ENCODE data around the gene FOXR1.
A peak's percentile ranks its signal among the peaks of the same experiment; 100 is the strongest.

The FOXR1 gene

DNA sequence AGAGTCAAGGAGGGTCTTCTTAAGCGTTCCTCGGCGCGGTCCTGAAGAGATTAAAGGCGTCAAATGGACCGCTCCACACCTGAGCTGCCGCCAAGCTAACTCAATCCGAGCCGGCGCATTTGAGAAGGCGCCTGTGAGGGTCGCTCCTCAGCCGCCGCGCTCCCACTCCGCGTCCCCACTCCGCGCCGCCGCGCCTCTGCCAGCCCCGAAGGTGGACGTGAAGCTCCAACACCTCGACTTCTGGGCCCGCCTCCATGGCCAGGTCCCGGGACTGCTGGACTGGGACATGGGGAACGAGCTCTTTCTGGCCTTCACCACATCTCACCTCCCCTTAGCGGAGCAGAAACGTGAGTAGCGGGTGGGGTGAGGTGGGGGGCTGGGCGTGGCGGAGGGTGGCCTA is at the start of gene FOXR1:
Gene FOXR1, plus strand, starts transcription at position 116 of the 400 bp plus-strand sequence. Its CDS starts 171 bp downstream, at position 287.
- DNase-seq (ENCODE audit: low read depth in 2 of 2), result no peak

DNA sequence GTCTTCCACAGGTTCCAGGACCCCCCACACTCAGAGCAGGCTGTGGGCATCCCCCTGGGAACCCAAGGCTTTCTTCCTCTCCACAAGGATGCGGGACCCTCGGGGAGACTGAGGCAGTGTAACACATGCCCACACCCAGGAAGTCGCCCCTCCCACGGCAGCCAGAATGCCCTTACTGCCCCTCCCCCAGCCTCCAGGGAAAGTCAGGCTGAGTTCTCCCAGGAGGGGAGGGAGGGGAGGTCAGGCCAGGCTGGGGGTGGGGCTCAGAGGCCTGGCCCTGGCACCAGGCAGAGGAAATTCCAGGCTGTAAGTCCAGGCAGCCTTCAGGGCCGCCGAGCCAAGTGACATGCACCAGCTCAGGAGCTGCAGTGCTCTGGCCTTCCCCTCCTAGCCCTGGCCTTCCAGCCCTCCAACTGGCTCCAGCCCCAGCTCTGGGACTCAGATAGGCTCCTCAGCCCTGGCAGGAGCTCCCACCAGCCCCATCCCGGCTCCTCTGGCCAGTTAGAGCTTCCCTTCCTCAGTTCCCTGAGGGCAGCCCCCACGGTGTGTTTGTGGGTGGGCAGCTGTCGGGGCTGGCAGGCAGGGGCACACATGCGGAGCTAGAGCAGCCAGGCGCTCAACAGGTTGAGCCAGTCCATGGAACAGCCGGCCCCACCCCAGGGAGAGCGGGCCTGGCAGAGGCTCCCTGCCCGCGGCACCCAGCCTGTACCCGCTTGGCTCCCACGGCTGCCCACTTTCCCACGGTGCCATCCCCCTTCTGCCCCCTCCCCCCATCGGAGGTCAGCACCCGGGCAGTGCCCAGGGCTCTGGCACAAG is 49.4 kb upstream of the FOXR1 start:
- no peak for DNase-seq (ENCODE audit: low read depth in 2 of 2)

DNA sequence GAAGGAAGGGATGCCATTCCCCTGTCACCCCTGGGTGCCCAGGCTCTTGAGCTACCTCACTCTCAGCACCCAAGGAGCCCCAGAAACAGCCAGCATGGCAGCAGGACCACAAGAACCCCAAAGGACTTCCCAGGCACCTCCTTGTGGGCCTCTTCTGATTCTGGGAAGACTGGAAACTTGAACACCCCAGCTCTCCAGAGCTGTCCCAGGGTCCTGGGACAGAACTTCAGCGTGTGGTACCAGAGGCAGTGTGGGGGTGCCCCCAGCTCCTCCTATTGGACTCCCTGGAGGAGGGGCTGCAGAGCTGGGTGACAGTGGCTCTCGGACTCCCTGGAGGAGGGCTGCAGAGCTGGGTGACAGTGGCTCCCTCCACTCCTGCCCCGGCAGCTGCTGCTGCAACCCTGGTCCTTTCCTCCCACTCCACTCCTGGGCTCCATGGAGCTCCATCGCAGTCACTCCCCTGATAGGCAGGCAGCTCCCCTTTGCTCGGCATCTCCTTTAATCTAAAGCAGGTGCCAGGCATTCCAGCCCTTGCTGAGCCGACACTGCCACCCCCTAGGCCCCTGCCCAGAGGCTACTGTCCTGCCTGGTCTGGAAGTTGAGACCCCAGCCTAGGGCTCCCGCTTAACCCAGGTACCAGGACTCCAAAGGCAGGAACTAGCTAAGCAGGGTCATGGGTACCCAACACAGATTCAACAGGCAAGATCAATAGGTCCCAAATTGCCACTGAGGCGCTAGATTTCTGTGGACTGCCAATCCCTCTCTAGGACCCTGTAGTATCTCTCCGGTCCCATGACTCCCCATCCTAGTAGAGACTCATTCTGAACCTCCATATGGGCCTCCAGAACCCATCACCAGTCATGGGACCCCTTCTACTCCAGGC is 48.6 kb upstream of the FOXR1 start:
- DNase-seq (ENCODE audit: low read depth in 2 of 2), result no peak

GRCh38 chr11:118923721-118924587 is 47.6 kb upstream of the FOXR1 start:
- no peak for DNase-seq (ENCODE audit: low read depth in 2 of 2)

DNA sequence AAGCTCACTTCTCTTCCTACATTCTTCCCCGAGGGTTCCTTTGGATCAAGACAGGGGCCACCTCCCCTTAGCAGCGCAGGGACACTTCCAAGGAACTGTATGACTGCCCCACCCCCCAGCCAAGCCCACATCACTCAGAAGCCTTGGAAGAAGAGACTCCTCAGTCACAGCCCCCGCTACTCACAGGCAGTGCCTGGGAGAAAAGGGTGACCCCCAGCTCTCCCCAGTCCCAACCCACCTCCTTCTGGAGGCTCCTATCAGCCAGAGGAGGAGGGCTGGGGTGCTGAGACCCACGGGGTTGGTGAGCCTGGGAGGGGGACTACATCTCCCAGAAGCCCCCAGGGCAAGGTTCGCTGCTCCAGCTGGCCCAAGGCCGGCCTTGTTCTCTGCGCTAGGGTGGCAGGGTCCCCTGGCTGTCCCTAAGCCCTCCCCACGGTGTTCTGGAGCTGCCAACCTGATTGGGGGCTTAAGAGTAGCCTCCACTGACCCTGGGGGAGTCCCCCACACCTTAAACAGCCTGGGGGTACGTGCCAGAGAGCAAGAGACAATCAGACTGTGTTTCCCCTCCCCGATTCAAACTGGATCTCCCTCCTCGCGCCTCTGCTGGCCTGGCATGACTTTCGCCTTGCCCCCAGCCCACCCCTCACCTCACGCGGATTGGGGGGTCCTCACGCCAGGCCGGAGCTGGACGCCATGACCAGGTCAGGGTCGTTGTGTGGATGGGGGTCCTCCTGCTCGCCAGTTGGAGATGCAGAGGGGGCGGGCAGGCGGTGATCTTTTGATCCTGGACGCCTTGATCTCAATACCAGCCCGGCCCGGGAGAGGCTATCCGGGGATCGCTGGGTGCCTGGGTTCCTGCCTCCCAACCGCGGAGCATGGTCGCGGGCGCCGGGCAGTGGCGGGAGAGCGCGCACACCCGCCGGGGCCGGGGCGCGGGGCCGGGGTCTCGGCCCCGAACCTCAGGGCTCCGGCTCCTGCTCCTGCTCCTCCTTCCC is 46.7 kb upstream of the FOXR1 start:
- DNase-seq (ENCODE audit: low read depth in 2 of 2), result no peak

GRCh38 chr11:118927554-118928100 is 43.9 kb upstream of the FOXR1 start:
- DNase-seq (ENCODE audit: low read depth in 2 of 2), result no peak

DNA sequence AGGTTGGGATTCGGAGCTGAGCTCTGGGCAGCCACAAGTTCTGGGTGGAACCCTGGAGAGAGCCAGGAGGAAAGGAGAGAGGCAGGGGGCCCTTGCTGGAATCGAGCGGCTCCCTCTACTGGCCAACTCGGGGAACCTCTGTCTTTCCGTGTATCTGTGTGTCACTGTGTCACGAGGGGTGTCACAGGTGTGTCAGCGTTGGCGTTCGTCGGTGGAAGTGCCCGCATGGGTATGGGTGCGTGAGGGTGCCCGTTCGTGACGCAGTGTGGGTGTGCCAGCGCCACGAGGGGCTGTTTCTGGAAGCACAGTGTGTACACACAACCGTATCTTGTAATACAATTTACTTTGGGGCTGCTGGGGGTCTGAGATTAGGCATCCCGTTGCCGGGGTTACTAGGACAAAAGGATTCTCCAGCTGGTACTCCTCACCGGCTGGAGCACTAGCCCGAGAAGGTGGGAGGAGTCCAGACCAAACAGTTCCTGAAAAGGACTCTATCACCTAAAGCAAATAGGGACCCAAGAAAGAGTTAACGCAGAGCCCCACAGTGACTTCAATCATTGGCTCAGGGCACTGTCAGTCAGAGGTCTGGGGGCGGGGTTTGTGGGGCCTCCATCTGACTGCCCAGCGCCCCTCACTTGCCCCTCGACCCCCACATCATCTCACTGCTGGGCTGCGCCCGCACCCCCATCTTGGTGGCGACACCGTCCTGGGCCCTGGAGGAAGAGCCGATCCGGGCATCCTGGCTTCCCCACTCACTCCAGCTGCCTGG is 43.3 kb upstream of the FOXR1 start:
- peak; percentile 87 to 94 for DNase-seq (ENCODE audit: low read depth in 2 of 2)

DNA sequence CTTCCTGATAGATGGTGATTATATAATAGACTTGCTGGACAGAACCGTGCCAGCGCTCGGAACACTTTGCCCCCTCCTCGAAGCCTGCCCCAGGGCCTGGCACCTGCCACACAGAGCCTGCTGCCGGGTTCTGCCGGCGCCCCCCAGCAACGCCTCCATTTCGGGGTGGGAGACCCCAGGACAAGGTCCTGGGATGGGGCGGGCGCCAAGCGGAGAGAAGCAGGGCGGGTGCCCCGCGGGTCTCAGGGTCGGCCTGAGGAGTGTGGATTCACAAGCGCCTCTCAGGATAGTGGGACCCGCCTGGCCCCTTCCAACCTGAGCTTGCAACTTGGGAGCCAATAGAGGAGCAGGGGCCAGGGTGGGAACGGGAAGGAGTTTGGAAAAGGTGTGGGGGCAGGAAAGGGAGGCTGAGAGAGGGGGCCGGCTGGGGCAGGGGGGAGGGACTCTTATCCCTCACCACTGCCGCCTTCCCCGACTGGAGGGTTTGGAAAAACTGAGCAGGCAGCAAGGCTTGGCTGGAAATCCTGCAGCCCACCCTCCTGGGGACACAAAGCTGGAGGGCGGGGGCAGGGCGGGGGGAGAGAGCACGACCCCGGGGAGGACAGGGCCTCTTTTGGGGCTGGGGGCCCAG is 42.6 kb upstream of the FOXR1 start:
- no peak for DNase-seq (ENCODE audit: low read depth in 2 of 2)

DNA sequence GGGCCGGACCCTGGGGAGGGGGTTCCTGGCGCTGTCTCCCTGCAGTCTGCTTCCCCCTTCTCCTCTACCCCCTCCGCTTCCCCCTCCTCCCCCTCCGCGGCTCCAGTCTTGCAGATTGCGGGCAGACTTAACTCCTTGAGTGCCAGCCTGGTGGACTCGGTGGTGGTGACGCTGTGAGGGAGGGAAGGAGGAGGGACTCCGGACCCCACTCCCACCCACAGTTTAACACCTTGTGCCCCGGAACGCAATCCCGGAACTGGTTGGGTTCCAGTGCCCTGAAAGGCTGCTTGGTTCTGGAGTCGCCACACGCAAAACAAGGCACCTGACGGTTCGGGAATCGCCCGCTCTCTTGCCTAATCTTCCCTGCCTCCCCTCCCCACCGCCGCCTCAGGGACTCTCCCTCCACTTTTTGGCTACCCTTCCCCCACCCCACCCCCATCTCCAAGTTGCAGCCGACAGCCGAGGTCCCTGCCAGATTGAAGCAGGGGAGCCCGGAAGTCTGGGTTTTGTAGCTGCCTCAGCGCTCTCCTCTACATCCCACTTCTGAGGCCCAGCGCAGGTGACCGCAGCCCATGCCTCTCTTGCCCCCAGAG is 42.0 kb upstream of the FOXR1 start:
- peak in 1 of 2 donors; percentile 50 for DNase-seq (ENCODE audit: low read depth in 2 of 2)

GRCh38 chr11:118930094-118930712 is 41.4 kb upstream of the FOXR1 start:
- peak; percentile 67 to 82 for DNase-seq (ENCODE audit: low read depth in 2 of 2)

DNA sequence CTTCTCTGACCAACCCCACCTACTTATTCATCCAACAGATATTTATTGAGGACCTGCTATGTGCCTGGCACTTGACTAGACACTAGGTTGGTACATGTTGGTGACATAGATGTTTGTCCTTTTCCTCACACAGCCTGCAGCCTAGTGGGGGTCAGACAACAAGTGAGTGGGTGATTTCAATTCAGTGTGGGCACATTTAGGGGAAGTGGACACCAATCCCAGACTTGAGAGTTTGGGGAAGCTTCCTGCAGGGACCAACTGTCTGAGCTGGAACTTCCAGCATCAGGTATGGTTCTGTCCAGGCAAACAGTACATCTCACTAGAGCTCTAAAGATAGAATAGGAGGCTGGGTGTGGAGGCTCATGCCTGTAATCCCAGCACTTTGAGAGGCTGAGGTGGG is 40.0 kb upstream of the FOXR1 start:
- DNase-seq (ENCODE audit: low read depth in 2 of 2), result no peak

GRCh38 chr11:118933486-118933885 is 38.1 kb upstream of the FOXR1 start:
- no peak for DNase-seq (ENCODE audit: low read depth in 2 of 2)

- DNase-seq (ENCODE audit: low read depth in 2 of 2), result no peak
Observed at GRCh38 chr11:118935376-118935775, 36.2 kb upstream of the FOXR1 start.

GRCh38 chr11:118938491-118939403 is 32.8 kb upstream of the FOXR1 start:
- DNase-seq (ENCODE audit: low read depth in 2 of 2), result no peak

DNA sequence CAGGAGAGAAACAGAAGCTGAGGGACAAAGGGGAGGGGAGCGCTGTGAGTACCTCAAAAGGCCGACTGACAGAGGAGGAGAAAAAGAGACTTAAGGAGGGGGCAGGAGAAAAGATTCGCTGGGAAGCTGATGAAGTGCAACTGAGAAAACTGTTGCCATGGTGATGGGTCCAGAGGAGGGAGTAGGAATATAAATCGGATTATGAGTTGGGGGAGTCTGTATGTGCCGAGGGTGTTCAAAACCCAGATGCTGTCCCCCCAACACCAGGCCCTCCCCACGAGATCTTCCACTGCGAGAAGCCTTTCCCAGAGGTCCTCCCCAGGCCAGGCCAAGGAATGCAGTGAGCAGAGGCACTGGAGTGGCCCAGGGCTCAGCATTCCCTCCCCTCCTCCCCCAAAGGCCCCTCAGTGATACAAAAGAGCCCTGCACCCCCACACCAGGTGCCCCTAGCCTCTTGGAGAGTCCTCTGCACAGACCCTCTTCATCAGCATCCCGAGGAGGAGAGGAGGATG is 32.1 kb upstream of the FOXR1 start:
- DNase-seq (ENCODE audit: low read depth in 2 of 2), result no peak

GRCh38 chr11:118939953-118940598 is 31.5 kb upstream of the FOXR1 start:
- no peak for DNase-seq (ENCODE audit: low read depth in 2 of 2)
